ENCODE measurements around the gene PPP1R12B. TPM values are rescaled to one million over a fixed set of nuclear protein-coding genes. Genes with fewer than 3 reads are reported as not detected.

PPP1R12B gene
- total and polyA plus RNA-seq, 2 donors (not counting 3 experiments of a cell fraction or from before 2014, with no cell fraction given), result 8.4 to 11.5 TPM

DNA sequence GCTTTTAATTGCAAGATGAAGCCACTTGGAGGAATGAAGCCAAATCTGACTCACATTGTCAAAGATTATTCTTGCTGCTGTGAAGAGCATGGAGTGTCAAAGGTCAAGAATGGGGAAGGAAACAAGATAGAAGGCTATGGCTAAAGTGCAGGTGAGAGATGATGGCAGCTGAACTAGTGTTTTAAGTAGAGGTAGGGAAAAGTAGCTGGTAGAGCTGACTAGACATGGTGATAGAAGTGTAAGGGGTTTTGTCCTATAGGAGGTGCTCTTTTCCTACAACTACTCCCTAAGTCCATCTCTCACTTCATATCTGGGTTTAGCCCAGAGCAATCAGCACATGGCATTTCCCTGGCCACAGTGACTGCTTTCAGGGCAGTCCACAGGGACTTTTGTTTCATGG, 18.6 kb upstream of the PPP1R12B start:
- Histone ChIP-seq H3K9me1 (replicated peaks; ENCODE audit: control insufficient read depth, extremely low read depth, insufficient read depth, low read length) (no peaks in the 10 kb centered on the region), H3K4me3 (replicated peaks in 1 of 3; ENCODE audit: insufficient read depth in 1 of 3, low read depth in 1 of 3, low read length in 3 of 3) (no peak overlapping the region), H3K27ac (ENCODE audit: insufficient read depth, low read depth, low read length) (no peak overlapping the region), H2AFZ (ENCODE audit: low read depth, low read length) (no peak overlapping the region), H3K9ac (replicated peaks; ENCODE audit: extremely low read depth, insufficient read depth, low read length) (no peak overlapping the region), H3K9me3 (replicated peaks; ENCODE audit: control insufficient read depth, insufficient read depth, low read length) (no peaks in the 10 kb centered on the region), H4K20me1 (replicated peaks; ENCODE audit: control insufficient read depth, extremely low read depth, insufficient read depth, low read length) (no peaks in the 10 kb centered on the region), H3K27me3 (ENCODE audit: control insufficient read depth in 2 of 2, insufficient read depth in 2 of 2, low read length in 2 of 2) (no peaks in the 10 kb centered on the region), H3K36me3 (ENCODE audit: control insufficient read depth in 2 of 2, extremely low read depth in 1 of 2, insufficient read depth in 2 of 2, low read length in 2 of 2) (peaks cover 7 to 14% of the 10 kb centered on the region in 2 experiments), H3K4me1 (ENCODE audit: control insufficient read depth, extremely low read depth, insufficient read depth, low read length) (no peaks in the 10 kb centered on the region), H3K79me2 (ENCODE audit: control insufficient read depth, insufficient read depth, low read length) (no peaks in the 10 kb centered on the region), H3K4me2 (ENCODE audit: insufficient read depth, low read length) (no peak overlapping the region)
- no TSS peak for BruUV-seq (replicated peaks)
- intact Hi-C loops (cut with micrococcal nuclease), result no loop called here
- DNase-seq (ENCODE audit: low read depth, low spot score) (no peak), FAIRE-seq (no peak)
- dilution Hi-C loops (cut with MboI; ENCODE audit: extremely low pct_ligation_motif_present, low sequenced_read_pairs), result no loop called here
- TF ChIP-seq POLR2A (IDR thresholded peaks at IDR 0.05; ENCODE audit: low read depth, low read length) (no peak), FOS (IDR thresholded peaks at IDR 0.05; ENCODE audit: borderline replicate concordance, insufficient read depth, low read length) (no peak), EZH2 (IDR thresholded peaks at IDR 0.05; ENCODE audit: borderline replicate concordance, low read depth, low read length, severe bottlenecking) (no peak), GATA2 (IDR thresholded peaks at IDR 0.05; ENCODE audit: insufficient read depth, insufficient read length, low read depth, low read length) (no peak), MYC (IDR thresholded peaks at IDR 0.05; ENCODE audit: low read depth, low read length) (no peak), JUN (IDR thresholded peaks at IDR 0.05; ENCODE audit: borderline replicate concordance, insufficient read depth, insufficient read length, low read depth) (no peak), POLR2AphosphoS5 (IDR thresholded peaks at IDR 0.05; ENCODE audit: insufficient read depth, low read depth, low read length) (no peak)
- TF ChIP-seq, protein P1, sequence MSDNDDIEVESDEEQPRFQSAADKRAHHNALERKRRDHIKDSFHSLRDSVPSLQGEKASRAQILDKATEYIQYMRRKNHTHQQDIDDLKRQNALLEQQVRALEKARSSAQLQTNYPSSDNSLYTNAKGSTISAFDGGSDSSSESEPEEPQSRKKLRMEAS (IDR thresholded peaks at IDR 0.05; ENCODE audit: insufficient read depth, insufficient read length), result no peak
- TF ChIP-seq, protein P2, sequence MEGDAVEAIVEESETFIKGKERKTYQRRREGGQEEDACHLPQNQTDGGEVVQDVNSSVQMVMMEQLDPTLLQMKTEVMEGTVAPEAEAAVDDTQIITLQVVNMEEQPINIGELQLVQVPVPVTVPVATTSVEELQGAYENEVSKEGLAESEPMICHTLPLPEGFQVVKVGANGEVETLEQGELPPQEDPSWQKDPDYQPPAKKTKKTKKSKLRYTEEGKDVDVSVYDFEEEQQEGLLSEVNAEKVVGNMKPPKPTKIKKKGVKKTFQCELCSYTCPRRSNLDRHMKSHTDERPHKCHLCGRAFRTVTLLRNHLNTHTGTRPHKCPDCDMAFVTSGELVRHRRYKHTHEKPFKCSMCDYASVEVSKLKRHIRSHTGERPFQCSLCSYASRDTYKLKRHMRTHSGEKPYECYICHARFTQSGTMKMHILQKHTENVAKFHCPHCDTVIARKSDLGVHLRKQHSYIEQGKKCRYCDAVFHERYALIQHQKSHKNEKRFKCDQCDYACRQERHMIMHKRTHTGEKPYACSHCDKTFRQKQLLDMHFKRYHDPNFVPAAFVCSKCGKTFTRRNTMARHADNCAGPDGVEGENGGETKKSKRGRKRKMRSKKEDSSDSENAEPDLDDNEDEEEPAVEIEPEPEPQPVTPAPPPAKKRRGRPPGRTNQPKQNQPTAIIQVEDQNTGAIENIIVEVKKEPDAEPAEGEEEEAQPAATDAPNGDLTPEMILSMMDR (IDR thresholded peaks at IDR 0.05; ENCODE audit: extremely low read depth in 1 of 2, insufficient read depth in 1 of 2, low read depth in 1 of 2, low read length in 2 of 2), result no peak
- CTCF ChIA-PET, result interaction anchor here (1.4 to 2.8 kb wide), 6 partner anchors 8 to 390 kb away, joined by 3 to 11 read pairs (median 6); partner anchors contain the start of gene LGR6
- POLR2A ChIA-PET, result no interaction called here
